Measurements from ENCODE around the gene DPM1. TPM values are rescaled to one million over a fixed set of nuclear protein-coding genes. Genes with fewer than 3 reads are reported as not detected.

The DPM1 gene
- 33.9 TPM for total RNA-seq

- peak; percentile 84 for ATAC-seq
Measured at GRCh38 chr20:50957798-50958614, at the start of gene DPM1. TSS of gene DPM1 (minus strand) at chr20:50958532. CDS start at chr20:50958523, 9 bp downstream.

GRCh38 chr20:51005214-51005613 lies 46.9 kb upstream of the DPM1 start:
- ATAC-seq = no peak

GRCh38 chr20:51004781-51005180 lies 46.4 kb upstream of the DPM1 start:
- peak; percentile 9 for ATAC-seq

GRCh38 chr20:51004305-51004727 lies 46.0 kb upstream of the DPM1 start:
- ATAC-seq = peak; percentile 7

GRCh38 chr20:51003753-51004152 lies 45.4 kb upstream of the DPM1 start:
- no peak for ATAC-seq

GRCh38 chr20:51002633-51003032 lies 44.3 kb upstream of the DPM1 start:
- no peak for ATAC-seq

- ATAC-seq = no peak
Measured at GRCh38 chr20:51001430-51002265, 43.3 kb upstream of the DPM1 start.

GRCh38 chr20:50999355-50999754 lies 41.0 kb upstream of the DPM1 start:
- ATAC-seq = no peak

GRCh38 chr20:50996901-50997865 lies 38.9 kb upstream of the DPM1 start:
- ATAC-seq = no peak

GRCh38 chr20:50995506-50995905 lies 37.2 kb upstream of the DPM1 start:
- ATAC-seq = no peak

- ATAC-seq = no peak
Measured at GRCh38 chr20:50993876-50994275, 35.5 kb upstream of the DPM1 start.

GRCh38 chr20:50992733-50993457 lies 34.6 kb upstream of the DPM1 start:
- peak; percentile 92 for ATAC-seq

- ATAC-seq = peak; percentile 27
Measured at GRCh38 chr20:50992336-50992732, 34.0 kb upstream of the DPM1 start.

- ATAC-seq = no peak
Measured at GRCh38 chr20:50991076-50991475, 32.7 kb upstream of the DPM1 start.

GRCh38 chr20:50987493-50988210 lies 29.3 kb upstream of the DPM1 start:
- ATAC-seq = peak; percentile 91

GRCh38 chr20:50983321-50983720 lies 25.0 kb upstream of the DPM1 start:
- ATAC-seq = no peak

GRCh38 chr20:50982363-50982762 lies 24.0 kb upstream of the DPM1 start:
- peak; percentile 90 for ATAC-seq

- ATAC-seq = no peak
Measured at GRCh38 chr20:50981714-50982048, 23.3 kb upstream of the DPM1 start.

GRCh38 chr20:50980851-50981713 lies 22.8 kb upstream of the DPM1 start:
- peak; percentile 10 for ATAC-seq

- peak; percentile 78 for ATAC-seq
Measured at GRCh38 chr20:50980071-50980681, 21.8 kb upstream of the DPM1 start.
